Adipocyte (in vitro differentiated cells): Measurements from ENCODE around the gene MRPL17.

Experiments used
- DNase-seq: peaks from one replicate; pipeline ENCODE4 v3.0.0-alpha.2; 2015; ENCODE audit warnings: low read depth
- H3K27me3 ChIP-seq: replicated peaks from 2 replicates; pipeline ENCODE4 v1.7.0; 2013; ENCODE audit warnings: mild to moderate bottlenecking, low read length, moderate library complexity; ENCODE audit not compliant: control insufficient read depth, insufficient read depth
- H3K36me3 ChIP-seq: 2 replicates; pipeline ENCODE4 v1.7.0; 2013; ENCODE audit warnings: low read length, mild to moderate bottlenecking, moderate library complexity; ENCODE audit not compliant: control insufficient read depth, insufficient read depth, severe bottlenecking
- H3K4me1 ChIP-seq: 2 replicates; pipeline ENCODE4 v1.7.0; 2013; ENCODE audit warnings: mild to moderate bottlenecking, low read length, moderate library complexity; ENCODE audit not compliant: control insufficient read depth, insufficient read depth
- H3K4me3 ChIP-seq: 2 replicates; pipeline ENCODE4 v1.7.0; 2013; ENCODE audit warnings: mild to moderate bottlenecking, low read length, moderate library complexity
- H3K9ac ChIP-seq: 2 replicates; pipeline ENCODE4 v1.7.0; 2013; ENCODE audit warnings: mild to moderate bottlenecking, low read length, moderate library complexity
- H3K9me3 ChIP-seq: 2 replicates; pipeline ENCODE4 v1.7.0; 2013; ENCODE audit warnings: mild to moderate bottlenecking, low read length, moderate library complexity; ENCODE audit not compliant: control insufficient read depth

The MRPL17 gene

GRCh38 chr11:6652182-6652581, 31.0 kb downstream of the MRPL17 start:
- H3K27me3 ChIP-seq = peaks cover 46% of the 10 kb centered on the region
- no peaks in the 10 kb centered on the region for H3K36me3 ChIP-seq
- DNase-seq = no peak
- H3K4me3 ChIP-seq = no peak overlapping the region
- no peaks in the 10 kb centered on the region for H3K4me1 ChIP-seq
- no peaks in the 10 kb centered on the region for H3K9me3 ChIP-seq
- H3K9ac ChIP-seq = no peak overlapping the region

GRCh38 chr11:6650980-6651379, 32.2 kb downstream of the MRPL17 start:
- Histone ChIP-seq H3K9ac (no peak overlapping the region), H3K4me1 (peaks cover 9% of the 10 kb centered on the region), H3K4me3 (no peak overlapping the region), H3K9me3 (no peaks in the 10 kb centered on the region), H3K27me3 (peaks cover 46% of the 10 kb centered on the region), H3K36me3 (no peaks in the 10 kb centered on the region)
- DNase-seq = no peak

- no peak for DNase-seq
- Histone ChIP-seq H3K4me3 (no peak overlapping the region), H3K36me3 (no peaks in the 10 kb centered on the region), H3K9me3 (no peaks in the 10 kb centered on the region), H3K4me1 (peaks cover 12% of the 10 kb centered on the region), H3K27me3 (peaks cover 52% of the 10 kb centered on the region), H3K9ac (no peak overlapping the region)
Observed at GRCh38 chr11:6650104-6650503, 33.0 kb downstream of the MRPL17 start.

GRCh38 chr11:6648501-6648900, 34.6 kb downstream of the MRPL17 start:
- no peaks in the 10 kb centered on the region for H3K36me3 ChIP-seq
- H3K4me3 ChIP-seq = no peak overlapping the region
- H3K9ac ChIP-seq = no peak overlapping the region
- peaks cover 12% of the 10 kb centered on the region for H3K4me1 ChIP-seq
- no peak for DNase-seq
- peaks cover 52% of the 10 kb centered on the region for H3K27me3 ChIP-seq
- no peaks in the 10 kb centered on the region for H3K9me3 ChIP-seq

GRCh38 chr11:6647836-6648235, 35.3 kb downstream of the MRPL17 start:
- no peaks in the 10 kb centered on the region for H3K9me3 ChIP-seq
- H3K4me3 ChIP-seq = no peak overlapping the region
- H3K36me3 ChIP-seq = no peaks in the 10 kb centered on the region
- no peak for DNase-seq
- peaks cover 12% of the 10 kb centered on the region for H3K4me1 ChIP-seq
- peaks cover 59% of the 10 kb centered on the region for H3K27me3 ChIP-seq
- H3K9ac ChIP-seq = no peak overlapping the region

- Histone ChIP-seq H3K4me1 (peaks cover 12% of the 10 kb centered on the region), H3K9me3 (no peaks in the 10 kb centered on the region), H3K36me3 (no peaks in the 10 kb centered on the region), H3K4me3 (no peak overlapping the region), H3K9ac (no peak overlapping the region), H3K27me3 (peaks cover 58% of the 10 kb centered on the region)
- peak; percentile 50 for DNase-seq
Observed at GRCh38 chr11:6646918-6647679, 36.0 kb downstream of the MRPL17 start.

- Histone ChIP-seq H3K9ac (no peak overlapping the region), H3K9me3 (no peaks in the 10 kb centered on the region), H3K4me1 (peaks cover 12% of the 10 kb centered on the region), H3K27me3 (peaks cover 53% of the 10 kb centered on the region), H3K36me3 (no peaks in the 10 kb centered on the region), H3K4me3 (no peak overlapping the region)
- DNase-seq = peak; percentile 87
Observed at GRCh38 chr11:6646576-6646917, 36.6 kb downstream of the MRPL17 start.

GRCh38 chr11:6646071-6646470, 37.1 kb downstream of the MRPL17 start:
- no peaks in the 10 kb centered on the region for H3K36me3 ChIP-seq
- no peak overlapping the region for H3K4me3 ChIP-seq
- no peaks in the 10 kb centered on the region for H3K9me3 ChIP-seq
- H3K9ac ChIP-seq = no peak overlapping the region
- H3K27me3 ChIP-seq = peaks cover 54% of the 10 kb centered on the region
- peaks cover 12% of the 10 kb centered on the region for H3K4me1 ChIP-seq
- DNase-seq = peak; percentile 61

- no peak overlapping the region for H3K4me3 ChIP-seq
- H3K4me1 ChIP-seq = peaks cover 18% of the 10 kb centered on the region
- H3K9ac ChIP-seq = no peak overlapping the region
- DNase-seq = no peak
- H3K9me3 ChIP-seq = no peaks in the 10 kb centered on the region
- no peaks in the 10 kb centered on the region for H3K36me3 ChIP-seq
- peaks cover 39% of the 10 kb centered on the region for H3K27me3 ChIP-seq
Observed at GRCh38 chr11:6642957-6643356, 40.2 kb downstream of the MRPL17 start.

GRCh38 chr11:6640985-6641701, 42.0 kb downstream of the MRPL17 start:
- DNase-seq = no peak
- H3K9ac ChIP-seq = no peak overlapping the region
- peaks cover 17% of the 10 kb centered on the region for H3K4me1 ChIP-seq
- H3K36me3 ChIP-seq = no peaks in the 10 kb centered on the region
- no peaks in the 10 kb centered on the region for H3K9me3 ChIP-seq
- H3K4me3 ChIP-seq = no peak overlapping the region
- H3K27me3 ChIP-seq = peaks cover 39% of the 10 kb centered on the region

- Histone ChIP-seq H3K9ac (no peak overlapping the region), H3K4me3 (no peak overlapping the region), H3K9me3 (no peaks in the 10 kb centered on the region), H3K36me3 (no peaks in the 10 kb centered on the region), H3K4me1 (peaks cover 18% of the 10 kb centered on the region), H3K27me3 (peaks cover 35% of the 10 kb centered on the region)
- DNase-seq = no peak
Observed at GRCh38 chr11:6640036-6640984, 42.8 kb downstream of the MRPL17 start.
